22Rv1 (cell line): ENCODE measurements around the gene TSR1.

Experiments
- H3K27ac ChIP-seq: fragments of 450-650 bp; 2 replicates; pipeline ENCODE4 v1.5.1; 2017
- CTCF ChIP-seq: fragments of 450-650 bp; IDR thresholded peaks from 2 replicates; pipeline ENCODE4 v1.5.1; 2017; ENCODE audit warnings: mild to moderate bottlenecking
- ZFX ChIP-seq: fragments of 450-650 bp; IDR thresholded peaks from 2 replicates; pipeline ENCODE4 v1.6.1; 2017; ENCODE audit warnings: antibody characterized with exemption, borderline replicate concordance

TSR1 gene

GRCh38 chr17:2347805-2348685 is 11.8 kb upstream of the TSR1 start:
- peak overlapping the region; percentile 96 for H3K27ac ChIP-seq
- TF ChIP-seq ZFX, result no peak
- TF ChIP-seq CTCF, result no peak

- TF ChIP-seq CTCF (no peak), ZFX (no peak)
- peak overlapping the region; percentile 96 for H3K27ac ChIP-seq
Observed at GRCh38 chr17:2346475-2346874, 10.2 kb upstream of the TSR1 start.

DNA sequence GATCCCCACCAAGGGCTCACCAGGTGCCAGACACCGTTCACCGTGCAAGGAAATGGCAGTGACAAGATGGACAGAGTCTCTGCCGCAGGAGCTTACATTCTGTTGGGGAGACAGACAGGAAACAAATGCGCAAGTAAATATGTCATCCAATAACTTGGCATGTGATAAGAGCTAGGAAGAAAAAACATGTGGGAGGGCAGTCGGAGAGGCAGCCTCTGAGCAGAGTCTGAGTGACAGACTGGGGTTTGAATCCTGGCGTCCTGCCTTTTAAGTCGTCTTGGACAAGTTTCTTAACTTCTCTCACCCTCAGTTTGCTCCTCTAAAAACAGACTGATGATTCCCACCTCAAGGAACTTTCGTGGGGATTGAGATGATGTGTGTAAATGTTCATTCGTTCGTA is 8.3 kb upstream of the TSR1 start:
- TF ChIP-seq ZFX (no peak), CTCF (no peak)
- no peak overlapping the region for H3K27ac ChIP-seq

DNA sequence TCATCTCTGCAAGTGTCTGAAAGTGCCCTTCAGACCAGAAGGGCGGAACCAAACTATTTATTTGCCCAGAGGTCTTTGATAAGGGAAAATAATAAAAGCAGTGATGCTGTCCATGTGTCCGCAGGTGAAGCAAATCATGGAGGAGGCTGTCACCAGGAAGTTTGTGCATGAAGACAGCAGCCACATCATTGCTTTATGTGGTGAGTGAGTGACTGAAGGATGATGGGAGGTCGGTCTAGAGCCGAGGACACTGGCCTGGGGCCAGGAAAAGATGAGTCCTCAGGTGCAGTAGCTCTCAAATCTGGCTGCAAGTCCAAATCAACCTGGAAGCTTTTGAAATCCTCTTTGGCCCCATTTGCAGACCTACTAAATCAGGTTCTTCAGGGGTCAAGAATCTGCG is 7.2 kb upstream of the TSR1 start:
- H3K27ac ChIP-seq, result no peak overlapping the region
- TF ChIP-seq ZFX (no peak), CTCF (no peak)

GRCh38 chr17:2338315-2338657 is 2.0 kb upstream of the TSR1 start:
- TF ChIP-seq ZFX (no peak), CTCF (no peak)
- H3K27ac ChIP-seq, result peak overlapping the region; percentile 97

DNA sequence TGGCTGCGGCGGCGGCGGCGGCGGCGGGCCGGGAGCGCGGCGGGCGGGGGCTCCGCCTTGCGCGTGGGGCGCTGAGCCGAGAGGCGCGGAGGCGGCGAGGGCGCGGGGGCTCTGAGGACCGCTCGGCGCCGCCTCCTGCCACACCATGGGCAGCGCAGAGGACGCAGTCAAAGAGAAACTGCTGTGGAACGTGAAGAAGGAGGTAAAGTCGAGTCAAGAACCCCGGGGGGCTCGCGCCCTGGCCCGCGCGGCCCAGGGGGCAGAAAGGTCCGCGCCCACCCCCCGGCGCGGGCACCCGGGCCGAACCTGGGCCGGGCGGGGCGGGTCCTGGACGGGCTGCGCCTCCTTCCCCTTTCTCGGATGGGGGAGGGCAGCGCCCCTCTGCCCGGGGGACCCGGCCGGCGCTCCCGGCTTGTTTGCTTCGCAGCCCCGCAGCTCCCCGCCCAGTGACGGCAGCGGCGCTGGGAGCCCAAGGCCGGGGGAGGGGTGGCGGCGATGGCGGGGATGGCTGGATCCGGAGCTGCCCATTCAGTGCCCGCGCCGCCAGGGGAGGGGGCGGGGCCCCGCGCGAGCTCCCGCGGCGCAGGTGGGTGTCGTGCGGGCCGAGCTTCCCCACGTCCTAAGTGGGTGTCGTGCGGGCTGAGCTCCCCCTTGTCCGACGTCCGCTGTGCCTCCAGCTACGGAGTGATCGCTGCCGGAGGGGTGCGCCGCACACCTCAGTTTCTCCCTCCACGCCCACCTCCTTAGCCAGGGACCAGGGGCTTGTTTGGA is 1.5 kb upstream of the TSR1 start:
- TF ChIP-seq CTCF (no peak), ZFX (no peak)
- peak overlapping the region; percentile 97 for H3K27ac ChIP-seq
